GM18517 (cell line): ENCODE data around the gene STX12.

Experiments used
- ATAC-seq: cut with Tn5 transposase; IDR thresholded peaks from one replicate; pipeline ENCODE4 v1.9.1; 2021; ENCODE audit warnings: mild to moderate bottlenecking, moderate library complexity; ENCODE audit not compliant: unreplicated experiment

The STX12 gene

DNA sequence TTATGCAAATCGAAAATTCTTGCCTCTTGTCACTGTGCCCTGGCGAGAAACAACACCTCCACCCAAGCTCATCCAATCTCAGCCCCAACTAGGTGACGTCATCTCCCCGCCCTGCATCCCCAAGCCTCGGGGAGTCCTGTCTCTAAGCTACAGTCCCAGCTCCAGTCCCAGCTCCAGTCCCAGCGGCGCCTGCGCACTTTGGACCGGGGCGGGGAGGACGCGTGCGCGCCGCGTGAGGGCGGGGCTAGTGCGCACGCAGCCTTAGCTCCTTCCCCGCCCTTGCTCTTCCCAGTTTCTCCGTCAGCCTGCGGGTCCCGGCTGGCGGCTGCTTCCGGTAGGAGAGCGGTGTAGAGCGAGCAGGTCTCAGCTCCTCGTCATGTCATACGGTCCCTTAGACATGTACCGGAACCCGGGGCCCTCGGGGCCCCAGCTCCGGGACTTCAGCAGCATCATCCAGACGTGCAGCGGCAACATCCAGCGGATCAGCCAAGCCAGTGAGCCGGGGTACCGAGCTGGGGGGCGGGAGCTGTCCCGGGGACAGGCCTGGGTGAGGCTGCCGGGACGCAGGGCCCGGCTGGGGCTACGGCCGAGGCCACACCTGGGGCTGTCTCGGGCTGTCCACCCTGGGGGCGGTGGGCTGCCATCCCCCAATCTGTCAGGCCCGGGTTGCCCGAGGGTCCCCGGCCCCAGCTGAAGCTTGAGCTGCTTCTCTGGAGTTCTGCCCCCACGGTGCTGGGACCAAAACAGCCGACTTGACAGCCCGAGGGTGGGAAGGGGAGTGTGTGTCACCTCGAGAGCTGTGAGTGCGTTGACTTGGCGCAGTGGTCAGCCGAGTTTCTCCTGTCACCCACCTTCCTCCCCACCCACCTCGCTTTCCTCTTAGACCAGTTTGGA lies at the start of gene STX12:
Gene STX12 (plus strand): TSS at position 288 of the 894 bp plus-strand sequence. CDS start 89 bp downstream, at position 377.
- ATAC-seq = peak; percentile 92

DNA sequence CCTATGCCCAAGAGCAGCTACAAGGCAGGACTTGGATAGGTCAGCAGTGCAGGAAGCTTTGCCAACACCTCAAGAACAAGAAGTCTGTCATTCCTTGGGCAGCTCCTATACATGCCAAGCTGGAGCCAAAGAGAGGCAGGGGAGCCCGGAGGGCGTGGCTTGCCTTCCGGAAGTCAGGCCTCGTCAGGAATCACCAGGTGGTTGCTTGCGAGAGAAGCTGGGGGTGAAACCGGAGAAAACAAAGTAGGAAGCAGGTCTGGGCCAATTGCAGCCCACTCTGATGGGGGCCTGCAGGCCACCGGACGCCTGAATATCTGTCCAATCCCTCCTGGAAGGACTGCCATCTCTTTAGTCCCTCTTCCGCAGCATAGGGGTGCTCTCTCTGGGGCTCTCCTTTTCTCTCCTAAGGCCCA lies 48.1 kb upstream of the STX12 start:
- ATAC-seq = no peak

DNA sequence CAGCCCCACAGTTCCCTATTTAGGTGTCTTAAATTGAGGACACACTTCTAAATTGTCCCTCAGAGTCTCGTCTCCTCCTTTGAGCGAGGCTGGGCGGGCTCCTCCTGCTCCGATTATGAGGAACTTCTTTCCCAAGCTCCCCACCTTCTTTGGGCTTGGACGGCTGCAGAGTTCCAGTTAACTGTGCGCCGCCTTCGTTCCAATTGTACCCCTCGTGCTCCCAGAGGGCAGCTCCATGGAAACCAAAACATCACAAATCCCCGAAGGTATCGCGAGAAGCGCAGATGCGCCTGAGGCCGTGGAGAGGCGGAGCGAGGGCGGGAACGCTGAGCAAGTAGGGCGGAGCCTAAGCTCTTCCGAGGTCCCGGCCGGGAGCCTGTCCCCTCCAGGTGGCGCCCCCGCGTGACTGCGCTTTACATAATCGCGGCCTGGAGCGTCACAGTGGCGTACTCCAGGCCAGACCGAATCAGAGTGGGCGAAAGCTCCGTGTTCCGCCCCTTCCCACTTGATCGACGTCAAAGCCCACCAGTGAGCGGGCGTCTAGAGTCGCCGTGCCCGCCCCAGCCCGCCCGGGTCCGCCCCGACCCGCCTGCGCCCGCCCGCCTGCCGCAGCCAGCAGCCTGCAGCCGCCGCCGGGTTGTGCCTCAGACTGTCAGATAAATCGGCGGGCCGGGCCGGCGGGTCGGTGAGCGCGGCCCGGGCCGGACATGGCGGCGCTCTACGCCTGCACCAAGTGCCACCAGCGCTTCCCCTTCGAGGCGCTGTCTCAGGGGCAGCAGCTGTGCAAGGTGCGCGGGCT lies 47.4 kb upstream of the STX12 start, which contains the start of gene FAM76A:
Gene FAM76A (plus strand): TSS at position 588 of the 799 bp plus-strand sequence. CDS start 120 bp downstream, at position 708.
- ATAC-seq = peak; percentile 95

DNA sequence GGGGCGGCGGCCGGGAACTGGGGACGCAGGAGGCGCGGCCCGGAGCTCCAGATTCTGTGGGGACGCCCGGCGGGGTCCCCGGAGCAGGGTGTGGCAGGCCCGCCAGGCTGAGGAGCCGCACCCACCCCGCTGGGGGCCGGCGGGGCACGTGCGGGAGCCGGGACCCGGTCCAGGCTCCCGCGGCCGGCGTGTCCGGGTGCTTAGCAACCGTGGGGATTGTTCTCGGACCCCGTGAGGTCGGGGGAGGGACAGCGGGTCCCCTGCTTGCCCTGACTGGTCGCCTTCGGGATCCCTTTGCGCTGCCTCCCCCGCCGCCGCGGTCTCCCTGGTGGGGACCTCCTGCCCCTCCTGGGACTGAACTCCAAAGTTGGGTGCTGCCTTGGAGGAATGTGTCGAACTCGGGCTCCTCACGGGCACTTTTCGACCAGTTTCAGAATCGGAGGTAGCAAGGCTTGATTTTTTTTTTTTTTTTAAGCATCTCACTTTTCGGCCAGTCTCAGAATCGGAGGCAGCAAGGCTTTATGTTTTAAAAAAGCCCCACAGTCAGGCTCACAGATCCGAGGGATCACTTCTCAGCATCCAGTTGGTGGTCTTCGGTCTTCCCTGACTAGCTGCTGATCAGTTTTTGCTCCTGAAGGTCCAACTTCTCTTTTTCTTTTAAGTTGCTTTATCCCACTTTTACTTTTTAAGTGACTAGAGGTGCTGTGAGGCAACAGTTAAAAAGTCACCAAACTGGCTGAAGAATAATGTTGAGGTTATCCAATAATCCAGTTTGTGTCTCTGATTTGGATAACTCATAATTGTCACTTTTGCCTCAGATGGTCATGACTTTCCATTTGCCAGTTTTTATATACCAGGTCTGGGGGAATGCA lies 46.6 kb upstream of the STX12 start:
- ATAC-seq = peak; percentile 26

DNA sequence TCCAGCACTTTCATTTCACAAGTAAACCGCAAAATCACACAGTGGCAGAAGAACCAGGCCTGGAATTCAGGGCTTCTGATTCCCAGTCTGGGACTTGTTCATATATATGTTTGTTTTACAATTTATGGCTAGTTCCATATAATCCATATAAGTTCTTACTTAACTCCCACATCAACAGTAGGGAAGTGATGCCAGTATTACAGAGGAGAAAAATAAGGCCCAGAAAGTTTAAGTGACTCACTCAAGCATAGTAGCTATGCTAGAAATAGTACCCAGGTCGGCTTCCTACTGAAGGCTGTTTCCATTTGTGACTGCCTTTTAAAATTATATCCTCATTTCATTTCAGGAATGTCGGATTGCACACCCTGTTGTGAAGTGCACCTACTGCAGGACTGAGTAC lies 45.9 kb upstream of the STX12 start:
- no peak for ATAC-seq

DNA sequence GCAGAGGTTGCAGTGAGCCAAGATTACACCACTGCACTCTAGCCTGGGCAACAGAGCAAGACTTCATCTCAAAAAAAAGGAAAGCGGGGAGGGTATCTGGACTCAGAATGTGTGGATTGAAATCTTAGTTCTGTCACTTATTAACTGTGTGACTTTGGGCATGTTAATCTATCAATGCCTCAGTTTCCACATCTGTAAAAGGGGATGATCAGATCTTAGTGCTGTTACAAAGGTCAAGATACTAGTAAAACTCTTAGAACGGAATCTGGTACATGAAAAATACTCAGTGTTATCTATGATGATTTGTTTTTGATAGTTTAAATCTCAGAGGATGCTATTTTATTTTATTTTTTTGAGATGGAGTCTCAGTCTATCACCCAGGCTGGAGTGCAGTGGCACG lies 36.8 kb upstream of the STX12 start:
- ATAC-seq = no peak

DNA sequence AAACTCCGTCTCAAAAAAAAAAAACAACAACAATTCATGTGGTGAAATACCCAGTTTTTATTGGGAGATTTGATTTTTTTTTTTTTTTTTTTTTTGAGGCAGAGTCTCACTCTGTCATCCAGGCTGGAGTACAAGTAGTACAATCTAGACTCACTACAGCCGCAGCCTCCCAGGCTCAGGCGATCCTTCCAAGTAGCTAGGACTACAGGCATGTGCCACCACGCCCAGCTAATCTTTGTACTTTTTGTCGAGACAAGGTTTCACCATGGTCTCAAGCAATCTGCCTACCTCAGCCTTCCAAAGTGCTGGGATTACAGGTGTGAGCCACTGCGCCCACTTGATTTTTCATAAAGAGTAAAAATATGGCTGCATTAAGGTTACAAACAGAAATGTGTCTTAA lies 31.9 kb upstream of the STX12 start:
- no peak for ATAC-seq

DNA sequence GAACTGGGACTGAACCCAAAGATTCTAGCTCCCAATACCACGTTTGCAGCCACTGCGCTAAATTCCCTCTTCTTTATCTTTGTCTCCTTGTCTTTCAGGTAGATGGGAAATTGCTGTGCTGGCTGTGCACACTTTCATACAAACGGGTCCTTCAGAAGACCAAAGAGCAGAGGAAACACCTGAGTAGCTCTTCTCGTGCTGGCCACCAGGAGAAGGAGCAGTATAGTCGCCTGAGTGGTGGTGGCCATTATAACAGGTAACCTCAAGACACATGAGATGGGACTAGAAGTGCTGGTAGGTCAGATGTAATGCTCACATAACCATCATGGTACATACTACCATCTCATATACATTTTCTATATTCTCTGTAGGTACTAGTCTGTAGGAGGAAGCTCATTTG lies 28.5 kb upstream of the STX12 start:
- ATAC-seq = no peak

DNA sequence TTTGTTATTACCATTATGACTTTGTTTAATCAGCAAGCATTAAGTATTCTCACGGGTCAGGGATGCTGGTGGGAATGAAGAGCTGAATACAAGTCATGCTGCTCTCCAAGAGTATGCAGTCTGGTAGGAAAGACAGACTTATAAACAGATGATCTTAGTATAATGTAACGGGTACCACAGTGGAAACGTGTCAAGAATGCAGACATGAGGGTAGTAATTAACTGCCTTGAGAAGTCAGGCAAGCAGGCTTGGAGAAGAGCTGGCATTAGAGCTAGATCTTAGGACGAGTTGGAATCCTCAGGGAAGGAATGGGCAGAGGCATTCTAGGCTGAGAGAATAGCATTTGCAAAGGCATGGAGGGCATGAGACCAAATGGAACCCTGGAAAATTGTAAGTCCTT lies 27.6 kb upstream of the STX12 start:
- ATAC-seq = no peak

DNA sequence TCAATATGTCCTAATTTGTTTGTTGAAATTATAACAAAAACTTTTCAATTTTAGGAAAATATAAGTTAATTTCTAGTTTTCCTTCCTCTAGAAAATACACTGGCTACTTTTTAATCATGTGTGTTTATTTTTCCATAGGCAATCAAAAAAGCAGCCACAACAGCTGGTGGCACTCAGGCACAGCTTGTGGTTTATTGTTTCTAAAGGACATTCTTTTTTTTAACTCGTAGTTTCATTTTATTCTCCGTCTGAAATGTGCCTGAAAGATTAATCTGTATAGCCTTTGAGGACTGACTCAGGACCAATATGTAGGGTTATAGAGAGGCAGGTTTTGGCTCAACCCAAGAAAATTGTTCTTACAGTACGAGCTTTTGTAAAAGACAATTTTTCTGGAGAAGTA lies 20.7 kb upstream of the STX12 start:
- ATAC-seq = no peak

DNA sequence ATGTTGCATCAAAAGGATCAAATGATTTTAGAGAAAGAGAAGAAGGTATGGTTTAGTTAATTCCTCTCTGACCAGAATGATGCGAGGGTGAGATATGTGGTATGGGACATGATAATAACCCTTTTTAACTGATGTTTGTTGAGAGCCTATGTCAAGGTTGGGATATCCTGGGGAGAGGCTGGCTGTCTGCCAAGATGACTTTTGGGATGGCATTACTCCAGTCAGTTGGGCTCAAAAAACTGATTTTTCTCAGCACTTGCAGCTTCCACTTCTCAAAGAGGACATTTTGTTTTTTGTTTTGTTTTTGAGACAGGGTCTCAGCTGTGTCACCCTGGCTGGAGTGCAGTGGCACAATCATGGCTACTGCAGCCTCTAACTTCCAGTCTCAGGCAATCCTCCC lies 17.7 kb upstream of the STX12 start:
- no peak for ATAC-seq

DNA sequence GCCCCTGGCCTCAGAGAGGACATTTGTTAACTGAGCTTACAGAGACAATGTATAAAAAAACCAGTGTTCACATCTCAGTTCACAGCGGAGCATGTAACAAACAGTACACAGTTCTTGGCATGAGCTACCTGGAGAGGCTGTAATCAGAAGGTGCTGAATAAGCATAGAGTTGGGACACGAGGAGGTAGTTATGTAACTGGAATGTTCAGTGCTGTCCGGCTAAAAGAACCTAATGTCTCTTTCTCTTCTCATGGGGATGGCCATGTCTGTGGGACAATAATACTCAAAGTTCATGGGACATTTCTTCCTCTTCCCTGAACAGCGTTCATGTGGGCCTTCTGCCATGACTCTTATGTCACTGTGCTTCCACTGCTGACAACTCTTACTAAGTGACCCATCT lies 17.2 kb upstream of the STX12 start:
- ATAC-seq = no peak

DNA sequence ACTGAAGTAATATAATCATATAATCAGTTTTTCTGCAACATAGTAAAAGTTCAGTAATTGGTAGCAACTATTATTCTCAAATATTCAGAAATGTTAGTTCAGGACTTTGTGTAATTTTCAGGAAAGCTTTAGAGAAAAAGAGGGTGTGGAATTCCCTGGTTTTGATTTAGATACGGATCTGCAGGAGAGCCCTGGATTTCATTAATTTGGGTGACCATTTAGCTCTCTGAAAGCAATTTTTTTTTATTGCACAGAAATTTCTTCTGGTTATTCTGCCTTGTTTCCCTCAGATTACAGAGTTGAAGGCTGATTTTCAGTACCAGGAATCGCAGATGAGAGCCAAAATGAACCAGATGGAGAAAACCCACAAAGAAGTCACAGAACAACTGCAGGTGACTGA lies 13.8 kb upstream of the STX12 start:
- no peak for ATAC-seq

DNA sequence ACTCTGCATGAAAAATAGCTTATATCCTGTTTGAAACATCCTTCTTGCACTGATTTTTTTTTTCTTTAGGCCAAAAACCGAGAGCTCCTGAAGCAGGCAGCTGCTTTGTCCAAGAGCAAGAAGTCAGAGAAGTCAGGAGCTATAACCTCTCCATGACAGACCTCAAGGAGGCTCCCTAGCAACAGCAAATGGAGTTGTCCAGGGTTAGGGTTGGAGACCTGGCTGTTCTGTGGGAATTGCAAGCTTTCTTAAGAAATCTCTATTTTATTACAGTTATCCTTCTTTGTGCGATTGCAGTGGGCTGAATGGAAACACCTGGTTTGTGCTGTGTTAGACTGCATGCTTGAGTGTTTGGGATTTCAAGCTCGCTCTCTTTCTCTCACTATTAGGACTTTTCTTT lies 12.6 kb upstream of the STX12 start:
- ATAC-seq = no peak

DNA sequence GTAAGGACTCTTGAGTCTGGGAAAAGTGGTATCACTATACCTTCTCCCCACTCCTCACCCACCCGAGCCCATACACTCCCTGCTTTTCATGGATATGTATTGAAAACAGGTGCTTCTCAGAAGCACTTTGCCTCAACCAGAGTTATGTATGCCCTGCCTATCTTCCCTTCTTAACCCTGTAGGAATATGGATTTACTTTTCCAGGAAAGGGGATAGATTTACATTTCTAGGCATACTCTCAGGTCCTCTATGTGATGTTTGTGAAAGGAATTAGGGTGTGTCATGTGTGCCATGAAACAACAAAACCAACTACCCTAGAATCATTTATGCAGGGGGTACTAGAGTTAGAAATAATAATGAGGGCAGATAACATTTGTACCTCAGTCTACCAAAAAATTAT lies 11.0 kb upstream of the STX12 start:
- no peak for ATAC-seq

DNA sequence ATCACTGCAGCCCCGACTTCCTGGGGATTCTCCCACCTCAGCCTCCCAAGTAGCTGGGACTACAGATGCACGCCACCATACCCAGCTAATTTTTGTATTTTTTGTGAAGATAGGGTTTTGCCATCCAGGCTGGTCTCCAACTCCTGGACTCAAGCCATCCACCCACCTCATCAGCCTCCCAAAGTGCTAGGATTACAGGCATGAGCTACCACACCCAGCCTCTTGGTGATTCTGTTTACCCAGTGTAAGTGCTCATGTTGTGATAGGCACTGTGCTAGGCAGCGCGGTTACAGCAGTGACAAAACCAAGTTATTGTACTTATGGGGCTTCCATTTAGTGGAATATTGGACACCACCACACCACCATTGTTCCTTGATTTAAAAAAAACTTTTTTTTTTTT lies 9.7 kb upstream of the STX12 start:
- ATAC-seq = no peak

DNA sequence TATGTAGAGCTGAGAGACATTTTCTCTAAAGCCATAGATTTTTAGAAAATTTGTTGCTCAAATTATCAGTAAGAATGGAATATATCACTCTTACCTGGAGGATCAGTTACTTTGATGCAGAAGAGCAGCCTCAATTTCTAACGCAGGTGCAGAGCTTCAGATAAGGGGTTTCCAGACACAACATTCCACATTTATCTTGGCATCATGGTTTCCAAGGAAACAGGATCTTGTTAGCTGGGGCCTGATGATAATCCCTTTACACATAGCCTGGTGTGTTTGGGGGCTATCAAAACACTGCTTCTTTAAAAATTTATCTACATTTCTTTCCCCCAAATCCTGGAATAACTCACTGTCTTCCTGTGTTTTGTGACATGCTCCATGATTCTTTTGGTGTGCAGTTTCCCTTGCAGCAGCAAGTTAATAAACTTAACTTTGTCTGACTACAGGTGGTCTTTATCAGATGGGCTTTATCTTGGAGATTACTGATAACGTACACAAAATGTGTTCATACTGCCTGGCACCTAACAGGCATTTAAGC lies 2.7 kb upstream of the STX12 start:
- ATAC-seq = no peak

DNA sequence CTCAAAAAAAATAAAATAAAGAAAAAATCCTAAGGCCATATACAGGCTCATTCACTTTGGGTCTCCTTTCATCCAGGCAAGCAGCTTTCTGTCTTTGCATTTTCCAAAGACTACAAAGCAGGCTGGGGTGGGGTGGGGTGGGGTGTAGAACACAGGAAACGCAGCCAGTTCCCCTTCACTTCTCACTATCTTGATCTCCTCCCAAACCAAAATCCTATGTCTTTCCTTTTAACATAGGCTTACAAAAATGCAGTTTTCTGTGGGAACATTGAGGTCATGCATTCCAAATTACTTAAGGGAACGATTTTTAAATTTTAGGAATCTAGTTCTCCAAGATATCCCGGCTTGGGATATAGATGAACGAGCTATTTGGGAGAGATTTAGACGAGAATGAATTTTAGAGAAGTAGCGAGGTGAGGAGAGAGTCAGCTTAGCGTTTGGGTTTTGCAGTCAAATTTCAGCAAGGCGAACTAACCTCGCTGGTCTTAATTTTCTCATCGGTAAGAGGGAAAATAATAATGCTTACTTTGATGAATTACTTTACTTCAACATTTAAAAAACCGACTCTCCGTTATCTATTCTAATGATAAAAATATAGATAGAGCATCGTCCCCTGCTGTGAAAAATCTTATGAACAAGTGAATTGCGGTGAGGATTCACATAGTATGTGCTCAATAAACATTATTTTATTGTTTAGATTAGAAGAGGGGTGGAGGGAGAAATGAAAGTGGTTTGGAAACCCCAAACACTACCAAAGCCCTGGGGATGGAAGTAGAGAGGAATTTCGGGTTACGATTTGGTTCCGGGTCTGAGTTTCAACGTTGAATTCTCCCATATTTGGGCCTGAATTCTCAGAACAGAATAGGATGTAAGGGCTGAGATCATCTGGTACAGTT lies 735 bp upstream of the STX12 start:
- ATAC-seq = no peak

DNA sequence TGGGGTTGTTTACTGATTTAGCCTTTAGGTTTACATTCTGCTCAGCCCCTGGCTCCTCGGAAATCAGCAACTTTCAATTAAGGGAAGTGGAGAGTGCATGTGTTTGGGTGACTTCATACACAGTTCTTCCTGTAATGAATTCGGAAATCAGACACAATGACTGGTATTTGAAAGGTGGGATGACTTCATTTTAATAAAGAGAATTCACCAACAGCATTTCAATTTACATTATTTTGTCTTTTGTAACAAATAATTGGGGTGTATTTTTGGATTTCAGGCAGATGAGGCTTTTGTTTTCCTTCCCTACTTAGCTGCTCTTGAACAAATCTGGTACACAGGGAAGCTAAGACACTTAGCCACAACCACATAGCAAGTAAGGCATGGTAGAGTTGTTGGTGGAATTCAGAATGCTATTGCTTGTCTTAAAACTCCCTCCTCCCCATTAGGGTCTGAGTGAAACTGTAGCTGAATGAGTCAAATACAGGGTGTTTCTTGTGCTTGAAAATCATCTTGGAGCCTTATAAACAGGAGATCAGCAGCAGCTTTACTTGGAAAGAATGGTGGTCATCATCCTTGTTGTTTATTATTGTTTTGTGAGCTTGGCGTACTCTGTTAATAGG lies 917 bp downstream of the STX12 start:
- ATAC-seq = no peak
